Adrenal gland (tissue), 12 donors: Measurements from ENCODE around the gene MINAR1. TPM values are rescaled to one million over a fixed set of nuclear protein-coding genes. Genes with fewer than 3 reads are reported as not detected.

Experiments
- DNase-seq, 7 donors: peaks; one replicate each; pipeline ENCODE4 v3.0.0-alpha.2; 2019 to 2020
- H3K27ac ChIP-seq, 5 donors: fragments of 200-600 bp; sonication (generic) in 4 of 5; 1 replicate in 3 of 5; 2 replicates in 2 of 5; pipeline versions ENCODE4 v1.5.1 to v1.8.0; 2016 to 2020; ENCODE audit warnings: mild to moderate bottlenecking in 1 of 5
- H3K27me3 ChIP-seq: fragments of 200-600 bp; 2 replicates; pipeline ENCODE4 v1.8.0; 2021
- H3K36me3 ChIP-seq, 2 donors: fragments of 200-600 bp; replicated peaks in 1 of 2; 1 replicate in 1 of 2; 2 replicates in 1 of 2; pipeline versions ENCODE4 v1.5.1 to v1.8.0; 2018 to 2022
- H3K4me1 ChIP-seq, 2 donors: fragments of 200-600 bp; replicated peaks in 1 of 2; 1 replicate in 1 of 2; 2 replicates in 1 of 2; pipeline versions ENCODE4 v1.5.1 to v1.8.0; 2018 to 2021
- H3K4me3 ChIP-seq, 4 donors: fragments of 200-600 bp; sonication (generic) in 3 of 4; one replicate each; pipeline ENCODE4 v1.5.1; 2016 to 2018
- H3K9me3 ChIP-seq, 3 donors: fragments of 200-600 bp; sonication (generic) in 1 of 3; replicated peaks in 1 of 3; 1 replicate in 2 of 3; 2 replicates in 1 of 3; pipeline versions ENCODE4 v1.5.1 to v1.8.0; 2016 to 2021
- CTCF ChIP-seq, 6 experiments: fragments of 450-650 bp in 4 of 6; fragments of 200-600 bp in 2 of 6; sonication (generic) in 1 of 6; IDR thresholded peaks; 1 replicate in 5 of 6; 2 replicates in 1 of 6; pipeline versions ENCODE4 v1.5.1 to v1.8.0; 2016 to 2021; ENCODE audit warnings: antibody characterized with exemption in 6 of 6, mild to moderate bottlenecking in 2 of 6, moderate library complexity in 1 of 6
- POLR2A ChIP-seq, 2 donors: fragments of 450-650 bp; IDR thresholded peaks; one replicate each; pipeline ENCODE4 v1.6.1; 2017; ENCODE audit warnings: antibody characterized with exemption in 2 of 2, mild to moderate bottlenecking in 2 of 2, moderate library complexity in 1 of 2
- WGBS, 4 donors: extraction: QIAGEN DNeasy Blood & Tissue Kit in 2 of 4; methylation state at CpG; one replicate each; pipeline versions ENCODE4 v1.1.5 to v1.1.7; 2013 to 2017; 5-methylcytosine and 5-hydroxymethylcytosine counted together
- intact Hi-C, 2 donors: fragments of 100-400 bp; cut with DNase I; formaldehyde crosslinking; loops; one replicate each; pipeline versions ENCODE4 v1.14.1 to v1.15.0; 2022 to 2023
- polyA plus RNA-seq, 3 donors: library from polyadenylated mRNA; stranded (reverse); fragments of 200-250 nt in 2 of 3; fragments of 350-450 nt in 1 of 3; fragmentation: Illumina TruSeq in 1 of 3; extraction: RNeasy Lipid Tissue Mini Kit (QIAGEN cat#74804) in 1 of 3; gene quantifications; one replicate each; pipeline ENCODE4 v1.2.3, GENCODE V29; 2013 to 2014
- total RNA-seq, 9 donors: library from RNA; depleted of rRNA in 4 of 9; stranded (reverse); fragments of >200 nt in 4 of 9; fragments of 120-200 nt in 1 of 9; fragmentation: NEBNext Ultra II Directional in 1 of 9; extraction: Animal tissue kit (Norgen Biotek cat#: 25700) in 1 of 9; gene quantifications; one replicate each; pipeline versions ENCODE4 v1.1.0 to v1.2.4, GENCODE V29; 2013 to 2023
- donor health status: healthy with polysubstance abuse.
- donor health status: Bipolar disorder and iron deficiency.
- donor health status: DM: yes; HTN: yes; CAD: no.
- donor health status: DM: no; HTN: no; CAD: no.
- donor health status: DM: no; HTN: no; CAD: no.
- donor health status: DM: yes; HTN: yes; CAD: no.

MINAR1 gene
- total and polyA plus RNA-seq, 12 donors: 0.89 to 43.8 (median 19.2) TPM

DNA sequence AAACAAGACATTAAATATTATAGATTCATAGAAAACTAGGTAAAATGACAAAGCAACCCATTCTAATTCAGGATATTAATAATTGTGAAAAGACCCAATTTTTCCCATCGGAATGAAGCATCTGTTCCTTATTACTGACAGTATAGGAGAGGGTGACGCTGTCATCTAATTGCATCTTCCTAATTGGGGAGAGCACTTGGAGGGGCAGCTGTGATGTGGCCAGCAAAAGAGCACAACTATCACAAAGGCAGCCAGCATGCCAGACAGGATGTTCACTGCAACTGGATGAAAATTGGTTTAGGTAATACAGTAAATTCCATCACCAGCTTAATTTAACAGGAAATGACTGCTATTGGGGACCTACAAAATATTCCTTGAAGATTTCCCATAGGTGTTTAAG is 21.9 kb upstream of the MINAR1 start:
- Histone ChIP-seq H3K27ac (no peak overlapping the region), H3K9me3 (no peaks in the 10 kb centered on the region), H3K4me3 (no peak overlapping the region), H3K4me1 (no peaks in the 10 kb centered on the region), H3K36me3 (no peaks in the 10 kb centered on the region), H3K27me3 (no peaks in the 10 kb centered on the region)
- 87 to 95% (median 90%) methylated on average over 2 of the region's 2 CpGs for WGBS, 4 donors
- intact Hi-C loops: no loop called here
- DNase-seq: no peak
- TF ChIP-seq POLR2A (IDR thresholded peaks at IDR 0.05): no peak
- TF ChIP-seq CTCF (IDR thresholded peaks at IDR 0.05): no peak

DNA sequence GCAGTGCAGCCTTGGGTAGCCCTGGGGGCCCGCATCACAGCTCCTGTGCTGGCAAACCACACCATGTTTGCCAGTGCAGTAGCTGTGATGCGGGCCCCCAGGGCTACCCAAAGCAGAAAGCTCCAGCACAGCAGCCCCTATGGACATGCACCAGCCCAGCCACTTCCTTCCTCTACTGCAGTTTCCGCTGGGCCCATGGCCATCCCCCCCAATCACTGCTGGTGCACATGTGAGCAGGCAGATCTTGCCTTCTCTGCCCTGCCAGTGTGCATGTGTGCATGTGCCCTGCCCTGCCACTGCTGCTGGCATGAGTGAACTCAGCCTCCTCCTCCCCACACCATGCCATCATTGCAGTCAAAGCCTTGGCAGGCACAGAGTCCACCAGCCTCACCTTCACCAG is 20.1 kb upstream of the MINAR1 start:
- intact Hi-C loops: no loop called here
- TF ChIP-seq CTCF (IDR thresholded peaks at IDR 0.05): no peak
- no peak for TF ChIP-seq POLR2A (IDR thresholded peaks at IDR 0.05)

GRCh38 chr15:79412429-79412828 is 19.7 kb upstream of the MINAR1 start:
- Histone ChIP-seq H3K36me3 (no peaks in the 10 kb centered on the region), H3K27ac (no peak overlapping the region), H3K9me3 (no peaks in the 10 kb centered on the region), H3K4me1 (no peaks in the 10 kb centered on the region), H3K27me3 (no peaks in the 10 kb centered on the region), H3K4me3 (no peak overlapping the region)
- TF ChIP-seq POLR2A (IDR thresholded peaks at IDR 0.05) (no peak), CTCF (IDR thresholded peaks at IDR 0.05) (no peak)
- intact Hi-C loops: no loop called here
- no peak for DNase-seq
- 98 to 100% (median 99%) methylated on average over 2 to 6 of the region's 6 CpGs for WGBS, 4 donors

More for the DNA sequence above, 20.1 kb upstream of the MINAR1 start:
- Histone ChIP-seq H3K36me3 (no peaks in the 10 kb centered on the region), H3K27me3 (no peaks in the 10 kb centered on the region), H3K9me3 (no peaks in the 10 kb centered on the region), H3K4me3 (no peak overlapping the region), H3K27ac (no peak overlapping the region), H3K4me1 (no peaks in the 10 kb centered on the region)
- WGBS, 4 donors: 89 to 100% (median 93%) methylated on average over 1 to 3 of the region's 3 CpGs
- DNase-seq: no peak

- no peaks in the 10 kb centered on the region for H3K4me1 ChIP-seq
- no peak overlapping the region for H3K27ac ChIP-seq
- TF ChIP-seq POLR2A (IDR thresholded peaks at IDR 0.05) (no peak), CTCF (IDR thresholded peaks at IDR 0.05) (no peak)
- no peaks in the 10 kb centered on the region for H3K9me3 ChIP-seq
- DNase-seq: no peak
- no peaks in the 10 kb centered on the region for H3K36me3 ChIP-seq
- H3K27me3 ChIP-seq: no peaks in the 10 kb centered on the region
- H3K4me3 ChIP-seq: no peak overlapping the region
- intact Hi-C loops: no loop called here
- 83 to 97% (median 93%) methylated on average over 2 of the region's 2 CpGs for WGBS, 4 donors
Measured at GRCh38 chr15:79416876-79417275, 15.3 kb upstream of the MINAR1 start.
